Stimulated activated CD8-positive, alpha-beta memory T cell treated with anti-CD3 and anti-CD28 coated beads, Interleukin-4, amount 100 ng/mL, for 24 hours (primary cell): ENCODE measurements around the gene NMT1.

Experiments used
- DNase-seq: peaks from one replicate; pipeline ENCODE4 v3.0.0-alpha.2; 2020; ENCODE audit warnings: low read depth

Gene NMT1

GRCh38 chr17:45104907-45105624, 43.9 kb downstream of the NMT1 start:
- no peak for DNase-seq

- DNase-seq, result no peak
Measured at GRCh38 chr17:45106096-45106495, 45.0 kb downstream of the NMT1 start.

DNA sequence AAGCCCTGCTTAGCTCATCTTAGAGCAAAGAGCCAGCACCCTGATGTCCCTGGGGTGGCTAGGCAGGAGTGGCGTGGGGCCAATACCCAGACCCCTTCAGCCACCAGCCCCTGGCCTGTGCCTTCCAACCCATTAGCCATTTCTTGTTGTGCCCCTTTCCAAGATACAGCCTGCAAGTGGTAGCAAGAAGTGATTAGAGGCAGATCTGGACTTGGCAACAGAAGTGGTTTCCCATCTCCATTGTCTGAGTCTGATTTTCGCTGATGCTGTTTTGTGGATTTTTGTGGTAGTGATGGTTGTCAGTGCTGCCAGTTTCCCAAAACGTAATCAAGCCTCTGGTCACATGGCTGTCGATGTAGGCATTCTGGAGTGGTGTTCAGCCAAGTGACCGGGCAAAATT, 45.5 kb downstream of the NMT1 start:
- DNase-seq, result no peak

- no peak for DNase-seq
Measured at GRCh38 chr17:45107293-45108010, 46.3 kb downstream of the NMT1 start.

DNA sequence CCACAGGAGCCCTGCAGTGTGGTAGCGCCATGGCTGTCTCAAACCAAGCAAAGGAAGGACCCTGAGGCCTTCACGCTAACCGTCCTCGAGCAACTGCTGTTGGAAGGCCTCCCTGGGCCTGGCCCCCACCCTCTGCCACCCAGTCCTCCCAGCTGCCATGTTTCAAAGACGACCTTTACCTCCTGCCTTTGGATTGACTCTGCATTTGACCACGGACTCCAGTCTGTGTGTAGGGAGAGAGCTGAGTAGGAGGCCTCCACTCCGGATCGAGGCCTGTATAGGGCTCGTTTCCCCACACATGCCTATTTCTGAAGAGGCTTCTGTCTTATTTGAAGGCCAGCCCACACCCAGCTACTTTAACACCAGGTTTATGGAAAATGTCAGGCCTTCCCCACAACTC, 46.9 kb downstream of the NMT1 start:
- no peak for DNase-seq

GRCh38 chr17:45108595-45109521, 47.7 kb downstream of the NMT1 start:
- DNase-seq, result no peak

- DNase-seq, result no peak
Measured at GRCh38 chr17:45110676-45111611, 49.8 kb downstream of the NMT1 start.

GRCh38 chr17:45111850-45112249, 50.7 kb downstream of the NMT1 start:
- DNase-seq, result no peak

DNA sequence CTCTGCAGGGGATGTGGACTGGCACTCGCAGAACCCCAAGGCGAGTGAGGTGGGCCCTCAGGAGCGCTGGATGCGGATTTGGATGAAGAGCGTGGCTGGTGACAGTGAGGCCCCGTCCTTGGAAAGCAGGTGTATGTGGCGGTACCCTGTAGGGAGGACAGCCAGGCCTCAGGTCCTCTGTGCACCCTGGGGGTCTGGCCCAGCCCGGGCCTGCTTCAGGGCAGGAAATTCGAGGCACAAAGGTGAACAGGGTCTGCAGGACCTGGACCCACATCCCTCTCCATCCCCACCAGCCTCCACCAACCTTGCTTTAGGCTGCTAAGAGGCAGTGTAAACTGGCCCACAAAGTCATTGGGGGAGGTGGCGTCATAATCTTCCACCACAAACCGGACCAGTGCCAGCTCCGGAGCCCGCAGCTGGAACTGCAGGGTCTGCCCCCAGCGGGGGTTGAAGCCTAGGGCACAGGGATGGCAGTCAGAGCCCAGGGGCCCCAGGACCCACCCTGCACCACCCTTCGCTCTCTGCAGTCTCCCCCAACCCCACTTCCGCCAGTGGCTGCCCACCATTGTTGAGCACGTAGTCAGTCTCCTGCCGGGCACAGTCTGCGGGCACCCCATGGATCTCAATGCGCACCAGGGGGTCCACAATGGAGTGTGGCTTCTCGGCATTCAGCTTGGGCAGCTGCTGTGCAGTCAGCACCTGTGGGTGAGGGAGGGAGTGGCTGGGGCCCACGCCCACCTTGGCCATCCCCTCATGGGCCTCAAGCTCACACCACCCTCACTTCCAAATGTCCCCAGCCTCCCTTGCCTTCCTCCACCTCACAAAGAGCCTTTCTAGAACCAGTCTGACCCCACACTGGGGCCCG, 51.7 kb downstream of the NMT1 start:
- DNase-seq, result no peak

GRCh38 chr17:45113424-45113754, 52.3 kb downstream of the NMT1 start:
- DNase-seq, result no peak

- DNase-seq, result no peak
Measured at GRCh38 chr17:45114117-45114932, 53.2 kb downstream of the NMT1 start.

GRCh38 chr17:45115015-45115625, 54.0 kb downstream of the NMT1 start:
- no peak for DNase-seq

DNA sequence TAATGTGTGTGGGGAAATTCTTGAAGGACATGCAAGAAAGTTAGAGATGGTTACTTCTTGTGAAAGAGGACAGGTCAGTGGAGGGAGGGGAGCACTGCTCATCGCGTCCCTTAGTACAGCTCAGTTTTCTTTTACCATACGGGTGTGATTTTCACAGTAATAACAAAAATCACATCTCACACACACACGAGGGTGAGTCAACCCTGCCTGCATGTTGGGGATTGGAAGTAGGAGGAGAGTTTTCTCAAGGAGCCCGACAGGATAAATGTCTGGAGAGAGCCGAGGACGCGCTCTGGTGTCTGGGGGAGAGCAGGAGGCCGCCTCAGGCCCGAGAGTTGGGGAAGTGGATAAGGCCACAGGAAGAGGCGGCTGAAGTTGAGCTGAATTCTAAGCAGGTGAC, 54.8 kb downstream of the NMT1 start:
- DNase-seq, result no peak

- no peak for DNase-seq
Measured at GRCh38 chr17:45116434-45117016, 55.4 kb downstream of the NMT1 start.

DNA sequence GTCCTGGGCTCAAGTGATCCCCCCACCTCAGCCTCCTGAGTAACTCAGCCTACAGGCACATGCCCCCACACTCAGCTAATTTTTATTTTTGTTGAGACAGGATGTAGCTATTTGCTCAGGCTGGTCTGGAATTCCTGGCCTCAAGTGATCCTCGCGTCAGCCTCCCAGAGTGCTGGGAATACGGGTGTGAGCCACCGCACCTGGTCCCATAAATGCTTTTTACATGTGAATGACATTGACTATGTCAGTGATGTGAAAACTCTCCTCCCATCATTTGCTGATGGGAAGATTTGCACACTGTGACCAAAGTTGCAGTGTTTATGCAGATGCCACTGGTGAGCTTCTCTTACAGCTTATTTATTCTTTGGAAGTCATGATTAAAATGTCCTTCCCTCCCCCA, 56.2 kb downstream of the NMT1 start:
- DNase-seq, result no peak

DNA sequence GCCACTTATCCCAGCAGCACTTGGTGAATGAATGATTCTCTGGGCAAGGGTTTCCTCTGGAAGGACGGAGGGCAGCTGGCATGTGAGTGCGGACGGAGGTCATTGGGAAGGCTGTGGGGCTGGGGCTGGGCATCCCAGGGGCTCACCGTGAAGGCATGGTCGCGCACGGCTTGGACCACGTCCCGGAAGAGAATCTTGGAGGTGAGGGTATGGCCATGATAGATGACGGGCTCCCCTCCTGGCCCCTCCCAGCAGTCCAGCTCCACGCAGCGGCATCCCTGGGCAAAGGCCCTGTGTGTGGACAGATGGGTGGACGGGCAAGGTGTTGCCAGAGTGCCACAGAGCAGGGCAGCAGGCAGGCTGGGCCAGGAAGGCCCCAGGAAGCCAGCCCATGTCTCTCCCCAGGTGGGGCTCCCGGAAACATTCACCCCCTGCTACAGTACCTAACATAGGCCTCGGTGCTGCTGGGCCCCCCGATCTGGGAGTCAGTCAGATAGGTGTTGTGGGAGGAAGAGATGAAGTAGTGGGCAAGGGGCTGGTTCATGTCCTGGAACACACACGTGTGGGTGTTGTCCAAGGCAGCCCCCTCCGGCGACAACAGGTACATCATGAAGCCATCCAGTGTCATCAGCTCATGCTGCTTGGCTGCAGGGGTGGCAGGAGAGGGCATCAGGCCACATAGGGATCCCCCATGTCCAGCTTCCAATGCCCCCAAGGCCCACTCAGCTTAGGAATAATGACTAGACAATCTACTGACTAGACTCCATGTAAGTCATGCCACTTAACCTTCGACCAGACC, 56.9 kb downstream of the NMT1 start:
- no peak for DNase-seq

DNA sequence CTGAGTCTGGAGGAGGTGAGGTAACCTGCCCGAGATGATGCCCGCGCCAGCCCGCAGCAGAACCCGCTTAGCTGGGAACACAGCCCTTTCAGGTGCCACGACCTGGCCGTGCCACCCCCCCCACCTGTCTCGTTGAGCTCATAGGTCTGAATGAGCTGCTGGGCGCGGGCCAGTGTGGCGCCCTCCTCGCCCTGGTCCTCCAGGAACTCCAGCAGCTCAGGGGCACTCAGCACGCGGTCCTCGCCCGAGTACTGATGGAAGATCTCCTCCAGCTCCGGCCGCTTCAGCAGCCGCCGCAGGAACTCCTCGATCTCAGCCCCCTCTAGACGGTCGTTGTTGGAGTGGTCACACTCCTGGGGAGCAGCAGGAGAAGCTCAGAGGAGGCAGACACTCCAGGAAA, 57.6 kb downstream of the NMT1 start:
- DNase-seq, result no peak

- DNase-seq, result no peak
Measured at GRCh38 chr17:45119964-45120363, 58.8 kb downstream of the NMT1 start.
